GM11168 (cell line): ENCODE data around the gene CNTN6.

Experiments used
- in situ Hi-C: fragments of 300-500 bp; cut with MboI; formaldehyde crosslinking; loops from one replicate; pipeline ENCODE4 v1.12.0; 2022; ENCODE audit warnings: low sequenced_read_pairs; ENCODE audit not compliant: unreplicated experiment

CNTN6 gene

GRCh38 chr3:1092771-1093170, at the start of gene CNTN6:
CNTN6 (plus strand) TSS chr3:1093024; CDS start chr3:1148009, 54,985 bp downstream.
- in situ Hi-C loops = no loop called here

GRCh38 chr3:1048558-1048957, 44.3 kb upstream of the CNTN6 start:
- in situ Hi-C loops = no loop called here

- in situ Hi-C loops = no loop called here
Measured at GRCh38 chr3:1055870-1056269, 37.0 kb upstream of the CNTN6 start.

DNA sequence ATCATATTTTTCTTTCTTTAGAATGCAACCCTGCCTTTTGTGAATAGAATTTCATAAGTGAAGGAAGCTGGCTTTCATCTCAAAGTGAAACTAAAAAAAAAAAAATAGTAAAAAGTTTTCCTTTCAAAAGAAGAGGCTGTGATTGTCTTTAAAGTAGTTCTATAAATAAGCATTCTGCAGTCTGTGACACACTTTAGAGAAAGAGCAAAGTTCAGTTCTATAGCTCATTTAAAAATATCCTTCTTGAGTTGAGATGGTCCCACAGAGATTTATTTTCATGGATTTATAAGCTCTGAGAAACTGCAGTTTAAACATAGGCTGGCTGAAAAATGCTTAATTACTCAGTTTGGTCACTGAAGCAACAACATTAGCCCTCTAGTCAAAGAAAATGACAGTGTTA, 36.1 kb upstream of the CNTN6 start:
- in situ Hi-C loops = no loop called here

DNA sequence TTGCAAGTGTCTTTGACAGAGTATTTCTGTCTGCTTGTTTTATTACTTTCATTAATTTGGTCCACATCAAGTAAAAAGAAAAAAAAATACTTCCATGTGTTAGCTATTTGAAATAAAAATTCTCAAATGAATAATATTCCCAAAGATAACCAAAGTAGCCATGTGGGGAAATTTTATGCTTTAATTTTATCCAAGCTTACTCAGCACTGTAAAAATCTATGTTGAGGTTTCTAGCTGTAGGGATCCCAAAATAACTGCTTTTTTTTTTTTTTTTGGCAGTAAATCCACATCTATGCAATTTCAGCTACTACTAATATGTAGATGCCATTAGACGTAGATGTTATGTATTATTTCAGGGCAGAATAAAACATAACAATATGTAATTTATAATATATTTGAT, 35.4 kb upstream of the CNTN6 start:
- in situ Hi-C loops = no loop called here

DNA sequence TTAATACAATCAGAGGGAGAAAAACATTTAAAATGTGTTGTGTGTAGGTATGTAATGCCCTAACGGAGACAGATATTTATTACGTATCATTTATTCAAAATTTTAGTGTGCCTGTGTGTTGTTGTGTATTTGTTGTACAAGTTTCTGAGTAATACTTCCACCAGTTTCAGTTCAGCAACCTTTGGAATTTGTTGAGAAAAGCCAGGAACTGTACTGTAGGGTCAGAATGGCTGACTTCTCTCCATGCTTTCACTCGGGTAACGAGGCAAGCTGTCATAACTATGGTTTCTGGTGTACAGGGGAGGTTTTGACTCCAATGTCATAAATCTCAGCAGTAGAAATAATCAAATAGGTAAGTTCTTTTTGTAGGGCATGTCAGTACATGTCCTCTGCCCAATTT, 23.8 kb upstream of the CNTN6 start:
- in situ Hi-C loops = no loop called here

- in situ Hi-C loops = no loop called here
Measured at GRCh38 chr3:1072041-1072440, 20.8 kb upstream of the CNTN6 start.

GRCh38 chr3:1079662-1080061, 13.2 kb upstream of the CNTN6 start:
- in situ Hi-C loops = no loop called here

DNA sequence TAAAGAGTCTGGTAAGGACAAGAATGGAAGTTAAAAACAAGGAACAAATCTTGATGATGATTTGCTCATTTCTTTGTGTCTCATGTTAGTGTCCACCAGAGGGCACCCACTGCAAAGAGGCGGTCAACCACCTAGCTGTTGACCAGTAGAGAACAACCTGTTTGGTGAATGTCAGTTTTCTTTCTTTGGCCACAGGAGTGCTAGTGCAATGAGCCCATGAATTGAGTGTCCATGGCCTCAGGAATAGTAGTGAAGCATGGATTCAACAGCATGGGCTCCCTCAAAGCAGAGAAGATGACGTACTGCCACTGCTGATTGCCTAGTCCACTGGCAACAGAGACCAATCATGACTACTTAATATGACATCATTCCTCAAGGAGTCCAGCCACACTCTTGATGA, 10.7 kb upstream of the CNTN6 start:
- in situ Hi-C loops = no loop called here

DNA sequence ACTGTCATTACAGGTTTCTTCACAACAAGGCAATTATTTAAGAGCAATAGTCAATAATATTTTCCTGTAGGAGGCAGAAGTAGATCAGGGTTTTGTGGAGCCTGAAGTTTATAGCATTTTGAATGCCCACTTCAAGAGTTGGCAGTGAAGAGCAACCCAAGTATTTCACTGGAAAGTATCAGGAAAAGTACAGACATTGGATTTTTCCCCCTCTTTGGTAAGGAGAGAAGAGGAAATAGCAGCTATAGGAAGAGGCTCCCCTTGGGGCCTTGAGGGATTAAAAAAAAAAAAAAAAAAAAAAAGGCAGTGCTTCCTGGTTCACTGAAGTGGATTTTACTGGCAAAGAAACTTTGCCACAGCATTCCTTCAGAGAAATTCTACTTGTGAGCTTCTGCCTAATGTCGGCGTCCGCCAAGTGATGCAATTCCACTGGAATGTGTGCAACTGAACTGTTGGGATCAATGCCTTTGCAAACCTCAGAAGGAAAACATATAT, 5.7 kb upstream of the CNTN6 start:
- in situ Hi-C loops = no loop called here

DNA sequence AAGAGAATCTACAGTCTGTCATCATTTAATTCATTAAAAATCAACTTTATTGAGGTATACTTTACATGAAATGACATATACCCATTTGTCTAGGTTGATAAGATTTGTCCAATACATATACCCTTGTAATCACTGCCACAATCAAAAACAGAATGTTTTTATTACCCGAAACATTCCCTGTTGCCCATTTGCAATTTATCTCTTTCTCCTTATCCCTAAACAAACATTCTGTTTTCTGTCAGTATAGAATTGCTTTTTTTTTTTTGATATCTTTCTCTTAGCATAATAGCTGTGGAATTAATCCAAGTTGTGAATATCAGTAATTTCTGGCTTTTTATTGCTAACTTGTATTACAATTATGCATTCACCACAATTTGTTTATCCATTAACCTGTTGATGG, 4.3 kb upstream of the CNTN6 start:
- in situ Hi-C loops = no loop called here

DNA sequence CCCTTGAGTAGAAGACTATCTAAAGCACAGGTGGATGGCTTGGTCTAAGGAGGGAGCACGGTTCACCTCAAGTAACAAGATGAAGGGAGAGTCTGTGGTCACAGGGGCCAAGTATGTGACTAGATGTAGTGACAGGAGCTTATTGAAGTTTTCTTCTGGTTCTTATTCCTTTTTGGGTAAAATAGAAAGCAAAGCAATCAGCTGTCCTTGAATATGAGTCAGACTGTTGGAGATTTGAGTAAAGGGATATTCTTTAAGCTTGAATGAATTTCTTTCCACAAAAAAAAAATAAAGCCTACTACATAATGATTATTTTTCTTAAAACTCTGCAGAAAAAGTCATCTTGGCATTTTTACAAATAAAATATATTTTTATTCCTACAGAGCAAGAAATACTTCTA, 1.5 kb upstream of the CNTN6 start:
- in situ Hi-C loops = no loop called here

DNA sequence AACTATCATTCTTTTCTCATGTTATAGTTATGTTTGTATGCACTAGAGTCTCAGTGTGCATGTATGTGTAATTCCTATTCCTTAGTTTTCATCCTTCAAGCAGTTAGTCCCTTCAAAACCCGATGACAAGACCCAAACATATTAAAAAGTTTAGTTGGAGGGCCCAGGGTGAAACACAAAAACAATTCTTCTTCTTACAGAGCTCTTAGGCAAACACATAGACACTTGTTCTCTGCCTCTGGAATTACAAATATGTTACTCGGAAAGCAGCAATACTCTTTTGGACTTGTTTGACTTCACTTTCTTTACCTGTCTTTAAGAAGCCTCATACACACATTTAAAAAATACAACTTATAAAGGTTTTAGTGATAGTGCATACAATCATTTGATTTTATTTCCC, 763 bp upstream of the CNTN6 start:
- in situ Hi-C loops = no loop called here

DNA sequence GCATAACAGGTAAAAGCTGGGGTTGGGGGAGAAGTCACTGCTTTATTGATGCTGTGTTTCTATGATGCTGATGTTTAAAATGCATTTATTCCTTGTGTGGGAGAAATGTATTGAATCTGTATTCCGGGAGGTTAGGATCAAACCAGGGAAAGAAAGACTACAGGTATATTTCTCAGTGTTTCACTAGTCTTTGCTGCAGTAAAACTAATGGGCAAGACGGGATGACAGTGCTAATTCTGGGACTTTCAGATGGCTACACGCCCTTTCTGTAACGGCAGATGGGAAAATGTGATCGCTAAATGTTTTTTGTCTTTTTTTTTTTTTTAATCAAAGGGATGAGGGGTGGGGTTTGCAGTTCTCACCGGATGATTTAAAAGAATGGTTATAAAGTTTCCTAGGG, 393 bp downstream of the CNTN6 start:
- in situ Hi-C loops = no loop called here

- in situ Hi-C loops = no loop called here
Measured at GRCh38 chr3:1103525-1103924, 10.7 kb downstream of the CNTN6 start.

- in situ Hi-C loops = no loop called here
Measured at GRCh38 chr3:1117843-1118473, 25.1 kb downstream of the CNTN6 start.

GRCh38 chr3:1131166-1131565, 38.3 kb downstream of the CNTN6 start:
- in situ Hi-C loops = no loop called here

- in situ Hi-C loops = no loop called here
Measured at GRCh38 chr3:1135194-1135593, 42.4 kb downstream of the CNTN6 start.

GRCh38 chr3:1138036-1138435, 45.2 kb downstream of the CNTN6 start:
- in situ Hi-C loops = no loop called here

DNA sequence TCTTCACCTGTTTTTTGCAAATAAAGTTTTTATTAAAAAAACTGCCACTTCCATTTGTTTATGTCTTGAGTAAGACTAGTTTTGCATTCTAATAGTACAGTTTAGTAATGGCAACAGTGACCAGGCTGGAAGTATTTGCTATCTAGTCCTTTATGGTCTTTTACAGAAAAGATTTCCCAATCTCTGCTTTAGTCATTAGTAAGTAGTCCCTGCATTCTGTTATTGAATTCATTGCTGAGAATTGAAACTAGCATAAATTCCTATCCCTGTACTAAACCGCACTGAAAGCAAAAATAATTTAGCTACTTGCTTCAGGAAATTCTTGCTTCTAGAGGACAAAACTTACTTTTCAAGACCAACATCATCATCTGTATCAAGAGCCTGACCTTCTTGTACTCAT, 46.2 kb downstream of the CNTN6 start:
- in situ Hi-C loops = no loop called here

GRCh38 chr3:1147326-1147725, 54.5 kb downstream of the CNTN6 start:
- in situ Hi-C loops = no loop called here

DNA sequence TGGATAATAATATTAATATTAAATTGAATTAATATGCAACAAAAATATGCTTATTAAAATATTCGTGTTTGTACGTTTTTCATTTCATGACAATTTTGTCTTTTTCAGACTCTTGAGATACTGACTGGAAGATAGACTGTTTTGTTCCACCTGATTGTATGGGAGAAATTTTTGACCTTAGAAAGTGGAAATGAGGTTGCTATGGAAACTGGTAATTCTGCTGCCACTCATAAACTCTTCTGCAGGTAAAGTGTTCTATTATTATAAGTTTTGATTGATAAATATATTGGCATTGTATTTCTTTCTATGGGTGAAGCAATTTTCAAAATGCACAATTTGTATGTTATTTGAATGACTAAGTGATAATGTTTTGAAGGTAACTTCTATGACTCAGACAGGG, 55.0 kb downstream of the CNTN6 start:
- in situ Hi-C loops = no loop called here

GRCh38 chr3:1164101-1164500, 71.3 kb downstream of the CNTN6 start:
- in situ Hi-C loops = no loop called here
